NB4 (cell line): Measurements from ENCODE around the gene C14orf119.

Experiments used
- MYC ChIP-seq: IDR thresholded peaks from 2 replicates; pipeline ENCODE4 v1.6.1; 2011; ENCODE audit warnings: low read depth, low read length
- POLR2A ChIP-seq: IDR thresholded peaks from 2 replicates; pipeline ENCODE4 v1.6.1; 2011; ENCODE audit warnings: mild to moderate bottlenecking; ENCODE audit not compliant: insufficient read length; ENCODE audit errors: extremely low read depth
- TF ChIP-seq, protein P1 (sequence below): IDR thresholded peaks from one replicate; pipeline ENCODE4 v1.5.1; 2012; ENCODE audit warnings: low read depth, low read length

DNA sequence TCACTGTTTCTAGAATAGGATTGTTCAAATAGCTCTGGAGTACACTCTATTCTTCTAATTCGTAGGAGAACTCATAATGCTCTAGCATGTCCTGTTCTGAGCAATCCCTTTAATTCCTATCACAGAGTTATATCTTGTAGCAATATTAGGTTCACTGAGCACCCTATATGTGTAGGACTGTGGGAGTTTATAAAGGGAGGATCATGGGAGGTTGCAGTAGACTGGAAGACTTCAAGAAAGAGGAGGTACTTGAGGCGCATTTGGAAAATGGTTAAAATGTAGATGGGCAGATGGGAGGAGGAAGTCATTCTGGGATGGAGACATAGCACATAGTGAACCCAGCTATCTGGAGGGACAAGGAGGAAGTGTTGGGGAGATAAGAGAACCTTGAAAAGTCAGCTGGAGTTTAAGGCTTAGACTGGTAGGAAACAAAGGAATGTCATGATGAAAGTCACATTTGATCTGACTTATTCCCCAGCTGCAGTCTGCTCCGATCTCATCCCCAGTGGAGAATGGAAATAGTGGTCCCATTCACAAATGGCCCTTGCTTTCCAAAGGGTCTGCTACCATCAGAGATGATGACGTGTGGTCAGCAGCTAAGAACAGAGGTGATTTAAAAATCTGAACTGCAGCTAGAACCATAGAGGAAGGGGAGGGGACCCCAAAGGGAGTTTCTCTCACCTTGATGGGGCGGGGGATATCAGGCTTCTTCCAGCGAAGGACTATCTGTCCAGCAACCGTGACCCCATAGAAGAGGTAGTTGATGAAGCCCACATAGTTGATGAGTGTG, 33.9 kb downstream of the C14orf119 start:
- TF ChIP-seq, protein P1, sequence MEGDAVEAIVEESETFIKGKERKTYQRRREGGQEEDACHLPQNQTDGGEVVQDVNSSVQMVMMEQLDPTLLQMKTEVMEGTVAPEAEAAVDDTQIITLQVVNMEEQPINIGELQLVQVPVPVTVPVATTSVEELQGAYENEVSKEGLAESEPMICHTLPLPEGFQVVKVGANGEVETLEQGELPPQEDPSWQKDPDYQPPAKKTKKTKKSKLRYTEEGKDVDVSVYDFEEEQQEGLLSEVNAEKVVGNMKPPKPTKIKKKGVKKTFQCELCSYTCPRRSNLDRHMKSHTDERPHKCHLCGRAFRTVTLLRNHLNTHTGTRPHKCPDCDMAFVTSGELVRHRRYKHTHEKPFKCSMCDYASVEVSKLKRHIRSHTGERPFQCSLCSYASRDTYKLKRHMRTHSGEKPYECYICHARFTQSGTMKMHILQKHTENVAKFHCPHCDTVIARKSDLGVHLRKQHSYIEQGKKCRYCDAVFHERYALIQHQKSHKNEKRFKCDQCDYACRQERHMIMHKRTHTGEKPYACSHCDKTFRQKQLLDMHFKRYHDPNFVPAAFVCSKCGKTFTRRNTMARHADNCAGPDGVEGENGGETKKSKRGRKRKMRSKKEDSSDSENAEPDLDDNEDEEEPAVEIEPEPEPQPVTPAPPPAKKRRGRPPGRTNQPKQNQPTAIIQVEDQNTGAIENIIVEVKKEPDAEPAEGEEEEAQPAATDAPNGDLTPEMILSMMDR, result no peak
- TF ChIP-seq MYC (no peak), POLR2A (no peak)
